Activated naive CD8-positive, alpha-beta T cell treated with anti-CD3 and anti-CD28 coated beads, Interleukin-2, amount 50 U/mL, for 24 hours (primary cell): ENCODE measurements around the gene SLC35B1.

Experiments
- ATAC-seq: fragments of 150-1000 bp; cut with Tn5 transposase; one replicate; pipeline ENCODE4 v1.10.0; 2021
- DNase-seq: peaks from one replicate; pipeline ENCODE4 v3.0.0; 2021
- H3K27ac Mint-ChIP-seq: one replicate; pipeline ENCODE4 v1.8.0; 2021; ENCODE audit warnings: mild to moderate bottlenecking, mixed read lengths
- H3K27me3 Mint-ChIP-seq: one replicate; pipeline ENCODE4 v1.8.0; 2021; ENCODE audit warnings: mixed read lengths
- H3K36me3 Mint-ChIP-seq: one replicate; pipeline ENCODE4 v1.8.0; 2021; ENCODE audit warnings: low read depth, mixed read lengths
- H3K4me1 Mint-ChIP-seq: one replicate; pipeline ENCODE4 v1.8.0; 2021; ENCODE audit warnings: mixed read lengths
- H3K4me3 Mint-ChIP-seq: one replicate; pipeline ENCODE4 v1.8.0; 2021; ENCODE audit warnings: mild to moderate bottlenecking, moderate library complexity, mixed read lengths
- H3K9me3 Mint-ChIP-seq: one replicate; pipeline ENCODE4 v1.8.0; 2021; ENCODE audit warnings: mixed read lengths

Gene SLC35B1

GRCh38 chr17:49707608-49708514 is at the start of gene SLC35B1:
TSS of gene SLC35B1 (minus strand) at chr17:49707964. CDS start at chr17:49707833, 131 bp downstream.
- Mint-ChIP-seq H3K4me3 (peak within 1 kb of the TSS; percentile 91), H3K27ac (peak within 1 kb of the TSS; percentile 99), H3K36me3 (peaks cover 35% of the 10 kb centered on the region), H3K27me3 (peaks cover 2% of the 10 kb centered on the region), H3K4me1 (peaks cover 46% of the 10 kb centered on the region), H3K9me3 (no peaks in the 10 kb centered on the region)
- DNase-seq = peak; percentile 98
- ATAC-seq = peak; percentile 97

- no peak overlapping the region for H3K4me3 Mint-ChIP-seq
- no peaks in the 10 kb centered on the region for H3K27me3 Mint-ChIP-seq
- no peak for ATAC-seq
These were observed 49.5 kb upstream of the SLC35B1 start for GRCh38 chr17:49757151-49757777.

GRCh38 chr17:49756323-49757150 is 48.8 kb upstream of the SLC35B1 start:
- Mint-ChIP-seq H3K4me1 (peaks cover 85% of the 10 kb centered on the region), H3K27me3 (no peaks in the 10 kb centered on the region), H3K27ac (peak overlapping the region; percentile 14), H3K36me3 (peaks cover 11% of the 10 kb centered on the region), H3K4me3 (no peak overlapping the region), H3K9me3 (no peaks in the 10 kb centered on the region)
- DNase-seq = no peak
- ATAC-seq = no peak

More at GRCh38 chr17:49757151-49757777, 49.5 kb upstream of the SLC35B1 start:
- DNase-seq = no peak
- peaks cover 11% of the 10 kb centered on the region for H3K36me3 Mint-ChIP-seq
- H3K4me1 Mint-ChIP-seq = peaks cover 89% of the 10 kb centered on the region
- H3K27ac Mint-ChIP-seq = peak overlapping the region; percentile 33
- no peaks in the 10 kb centered on the region for H3K9me3 Mint-ChIP-seq

GRCh38 chr17:49755663-49756283 is 48.0 kb upstream of the SLC35B1 start:
- H3K4me1 Mint-ChIP-seq = peaks cover 79% of the 10 kb centered on the region
- H3K4me3 Mint-ChIP-seq = no peak overlapping the region
- peak overlapping the region; percentile 30 for H3K27ac Mint-ChIP-seq
- no peaks in the 10 kb centered on the region for H3K9me3 Mint-ChIP-seq
- DNase-seq = no peak
- H3K27me3 Mint-ChIP-seq = no peaks in the 10 kb centered on the region
- peaks cover 11% of the 10 kb centered on the region for H3K36me3 Mint-ChIP-seq
- no peak for ATAC-seq

- peaks cover 76% of the 10 kb centered on the region for H3K4me1 Mint-ChIP-seq
- peak overlapping the region; percentile 72 for H3K27ac Mint-ChIP-seq
- H3K36me3 Mint-ChIP-seq = peaks cover 9% of the 10 kb centered on the region
- H3K27me3 Mint-ChIP-seq = no peaks in the 10 kb centered on the region
- ATAC-seq = no peak
- no peaks in the 10 kb centered on the region for H3K9me3 Mint-ChIP-seq
- H3K4me3 Mint-ChIP-seq = no peak overlapping the region
- DNase-seq = no peak
These were observed 46.2 kb upstream of the SLC35B1 start for GRCh38 chr17:49753959-49754391.

- H3K36me3 Mint-ChIP-seq = peaks cover 4% of the 10 kb centered on the region
- no peak for DNase-seq
- H3K4me3 Mint-ChIP-seq = no peak overlapping the region
- no peak overlapping the region for H3K27ac Mint-ChIP-seq
- H3K4me1 Mint-ChIP-seq = peaks cover 82% of the 10 kb centered on the region
- no peak for ATAC-seq
- no peaks in the 10 kb centered on the region for H3K9me3 Mint-ChIP-seq
- H3K27me3 Mint-ChIP-seq = no peaks in the 10 kb centered on the region
These were observed 44.7 kb upstream of the SLC35B1 start for GRCh38 chr17:49752508-49752907.

GRCh38 chr17:49749730-49750129 is 42.0 kb upstream of the SLC35B1 start:
- Mint-ChIP-seq H3K27me3 (no peaks in the 10 kb centered on the region), H3K4me1 (peaks cover 85% of the 10 kb centered on the region), H3K4me3 (no peak overlapping the region), H3K36me3 (peaks cover 1% of the 10 kb centered on the region), H3K9me3 (no peaks in the 10 kb centered on the region), H3K27ac (peak overlapping the region; percentile 89)
- ATAC-seq (no peak), DNase-seq (no peak)

GRCh38 chr17:49748791-49749190 is 41.0 kb upstream of the SLC35B1 start:
- Mint-ChIP-seq H3K9me3 (no peaks in the 10 kb centered on the region), H3K4me3 (peak overlapping the region; percentile 32), H3K36me3 (peaks cover 1% of the 10 kb centered on the region), H3K4me1 (peaks cover 84% of the 10 kb centered on the region), H3K27me3 (no peaks in the 10 kb centered on the region), H3K27ac (peak overlapping the region; percentile 89)
- peak; percentile 56 for DNase-seq
- peak; percentile 94 for ATAC-seq

- Mint-ChIP-seq H3K36me3 (peaks cover 1% of the 10 kb centered on the region), H3K4me1 (peaks cover 81% of the 10 kb centered on the region), H3K9me3 (no peaks in the 10 kb centered on the region), H3K4me3 (no peak overlapping the region), H3K27me3 (no peaks in the 10 kb centered on the region), H3K27ac (peak overlapping the region; percentile 89)
- ATAC-seq (no peak), DNase-seq (no peak)
These were observed 40.5 kb upstream of the SLC35B1 start for GRCh38 chr17:49748223-49748622.

- Mint-ChIP-seq H3K27me3 (no peaks in the 10 kb centered on the region), H3K9me3 (no peaks in the 10 kb centered on the region), H3K27ac (peak overlapping the region; percentile 78), H3K4me3 (peak overlapping the region; percentile 59), H3K4me1 (peaks cover 81% of the 10 kb centered on the region), H3K36me3 (peaks cover 1% of the 10 kb centered on the region)
- DNase-seq (no peak), ATAC-seq (no peak)
These were observed 39.9 kb upstream of the SLC35B1 start for GRCh38 chr17:49747632-49748031.

- no peaks in the 10 kb centered on the region for H3K9me3 Mint-ChIP-seq
- peaks cover 81% of the 10 kb centered on the region for H3K4me1 Mint-ChIP-seq
- ATAC-seq (peak; percentile 38), DNase-seq (no peak)
- peak overlapping the region; percentile 59 for H3K4me3 Mint-ChIP-seq
- peaks cover 1% of the 10 kb centered on the region for H3K36me3 Mint-ChIP-seq
- no peaks in the 10 kb centered on the region for H3K27me3 Mint-ChIP-seq
- H3K27ac Mint-ChIP-seq = peak overlapping the region; percentile 78
These were observed 39.2 kb upstream of the SLC35B1 start for GRCh38 chr17:49746791-49747490.

GRCh38 chr17:49745175-49746139 is 37.7 kb upstream of the SLC35B1 start:
- Mint-ChIP-seq H3K9me3 (no peaks in the 10 kb centered on the region), H3K4me3 (peak overlapping the region; percentile 59), H3K36me3 (peaks cover 5% of the 10 kb centered on the region), H3K27me3 (no peaks in the 10 kb centered on the region), H3K27ac (peak overlapping the region; percentile 78), H3K4me1 (peaks cover 94% of the 10 kb centered on the region)
- ATAC-seq (no peak), DNase-seq (no peak)
